ENCODE measurements around the gene AUTS2.

DNA sequence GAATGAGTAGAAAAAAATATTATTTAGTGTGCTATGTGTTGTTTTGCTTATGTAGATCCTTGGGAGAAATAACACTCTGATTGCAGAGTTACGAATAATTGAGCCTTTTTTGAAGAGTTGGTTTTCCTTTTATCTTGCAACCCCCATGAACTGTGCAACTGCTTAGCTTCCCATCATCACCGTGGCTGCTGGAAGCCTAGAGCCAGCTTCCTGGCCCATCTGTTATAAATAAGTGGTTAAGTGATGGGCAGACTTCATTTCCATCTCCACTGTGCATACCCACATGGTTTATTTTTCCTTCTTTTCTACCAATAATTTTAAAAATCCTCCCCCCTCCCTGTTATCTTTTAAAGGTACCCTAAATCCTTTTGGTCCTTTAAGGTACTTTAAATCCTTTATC, 978.8 kb downstream of the AUTS2 start:
- TF ChIP-seq, protein P1, sequence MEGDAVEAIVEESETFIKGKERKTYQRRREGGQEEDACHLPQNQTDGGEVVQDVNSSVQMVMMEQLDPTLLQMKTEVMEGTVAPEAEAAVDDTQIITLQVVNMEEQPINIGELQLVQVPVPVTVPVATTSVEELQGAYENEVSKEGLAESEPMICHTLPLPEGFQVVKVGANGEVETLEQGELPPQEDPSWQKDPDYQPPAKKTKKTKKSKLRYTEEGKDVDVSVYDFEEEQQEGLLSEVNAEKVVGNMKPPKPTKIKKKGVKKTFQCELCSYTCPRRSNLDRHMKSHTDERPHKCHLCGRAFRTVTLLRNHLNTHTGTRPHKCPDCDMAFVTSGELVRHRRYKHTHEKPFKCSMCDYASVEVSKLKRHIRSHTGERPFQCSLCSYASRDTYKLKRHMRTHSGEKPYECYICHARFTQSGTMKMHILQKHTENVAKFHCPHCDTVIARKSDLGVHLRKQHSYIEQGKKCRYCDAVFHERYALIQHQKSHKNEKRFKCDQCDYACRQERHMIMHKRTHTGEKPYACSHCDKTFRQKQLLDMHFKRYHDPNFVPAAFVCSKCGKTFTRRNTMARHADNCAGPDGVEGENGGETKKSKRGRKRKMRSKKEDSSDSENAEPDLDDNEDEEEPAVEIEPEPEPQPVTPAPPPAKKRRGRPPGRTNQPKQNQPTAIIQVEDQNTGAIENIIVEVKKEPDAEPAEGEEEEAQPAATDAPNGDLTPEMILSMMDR (IDR thresholded peaks at IDR 0.05): no peak
- no peak for TF ChIP-seq POLR2A (IDR thresholded peaks at IDR 0.05)
